OCI-LY1 (cell line): ENCODE measurements around the gene SSPN.
A peak's percentile ranks its signal among the peaks of the same experiment; 100 is the strongest.

Experiments
- H2AFZ ChIP-seq: fragments of 200-600 bp; sonication (generic), shearing (Covaris generic); 2 replicates; pipeline ENCODE4 v1.6.0; 2014; ENCODE audit warnings: antibody characterized with exemption, mild to moderate bottlenecking, low read length
- H3F3A ChIP-seq: fragments of 200-600 bp; sonication (generic), shearing (Covaris generic); 2 replicates; pipeline ENCODE4 v1.6.0; 2014; ENCODE audit warnings: mild to moderate bottlenecking, antibody characterized with exemption, low read length, moderate library complexity; ENCODE audit not compliant: insufficient read depth
- H3K27ac ChIP-seq: fragments of 200-600 bp; sonication (generic); 2 replicates; pipeline ENCODE4 v1.5.1; 2014; ENCODE audit warnings: low read length, mixed run types, mild to moderate bottlenecking, low read depth; ENCODE audit not compliant: poor library complexity, severe bottlenecking
- H3K27me3 ChIP-seq: fragments of 200-600 bp; sonication (generic); 2 replicates; pipeline ENCODE4 v1.6.0; 2014; ENCODE audit warnings: antibody characterized with exemption, mild to moderate bottlenecking, low read length, moderate library complexity; ENCODE audit not compliant: insufficient read depth
- H3K36me3 ChIP-seq: fragments of 200-600 bp; sonication (generic); 2 replicates; pipeline ENCODE4 v1.6.1; 2014; ENCODE audit warnings: mild to moderate bottlenecking, antibody characterized with exemption, low read length, moderate library complexity, mixed read lengths; ENCODE audit not compliant: insufficient read depth
- H3K4me1 ChIP-seq: fragments of 200-600 bp; sonication (generic); 2 replicates; pipeline ENCODE4 v1.5.1; 2014; ENCODE audit warnings: mild to moderate bottlenecking, low read length, moderate library complexity; ENCODE audit not compliant: insufficient read depth, severe bottlenecking
- H3K4me2 ChIP-seq: fragments of 200-600 bp; sonication (generic), shearing (Covaris generic); 2 replicates; pipeline ENCODE4 v1.6.1; 2014; ENCODE audit warnings: low read length
- H3K4me3 ChIP-seq: fragments of 200-600 bp; sonication (generic); 2 replicates; pipeline ENCODE4 v1.5.1; 2014; ENCODE audit warnings: low read length, low read depth, mild to moderate bottlenecking, mixed read lengths; ENCODE audit not compliant: poor library complexity, severe bottlenecking
- H3K79me2 ChIP-seq: fragments of 200-600 bp; shearing (Covaris generic); 2 replicates; pipeline ENCODE4 v1.6.1; 2016; ENCODE audit warnings: mixed run types, low read length, mixed read lengths; ENCODE audit not compliant: insufficient read depth
- H3K9ac ChIP-seq: fragments of 200-600 bp; sonication (generic), shearing (Covaris generic); 2 replicates; pipeline ENCODE4 v1.6.1; 2014; ENCODE audit warnings: mild to moderate bottlenecking, low read length, mixed read lengths
- H3K9me2 ChIP-seq: fragments of 200-600 bp; sonication (generic), shearing (Covaris generic); 2 replicates; pipeline ENCODE4 v1.6.1; 2014; ENCODE audit warnings: low read depth, mild to moderate bottlenecking, low read length, mixed read lengths
- H3K9me3 ChIP-seq: fragments of 200-600 bp; shearing (Covaris generic); 2 replicates; pipeline ENCODE4 v1.6.1; 2014; ENCODE audit warnings: low read length, mixed read lengths
- H4K20me1 ChIP-seq: fragments of 200-600 bp; sonication (generic), shearing (Covaris generic); 2 replicates; pipeline ENCODE4 v1.6.0; 2016; ENCODE audit warnings: mild to moderate bottlenecking, low read length; ENCODE audit not compliant: insufficient read depth
- EZH2 ChIP-seq: fragments of 200-600 bp; sonication (generic), shearing (Covaris generic); IDR thresholded peaks from 2 replicates; pipeline ENCODE4 v1.8.0; 2017; ENCODE audit warnings: borderline replicate concordance, mixed run types, mild to moderate bottlenecking, antibody characterized with exemption, low read length, moderate library complexity, mixed read lengths
- TF ChIP-seq, protein P1 (sequence below): fragments of 200-600 bp; sonication (generic), shearing (Covaris generic); IDR thresholded peaks from 2 replicates; pipeline ENCODE4 v1.5.1; 2017; ENCODE audit warnings: mild to moderate bottlenecking, antibody characterized with exemption, low read length, moderate library complexity, mixed read lengths

The SSPN gene

DNA sequence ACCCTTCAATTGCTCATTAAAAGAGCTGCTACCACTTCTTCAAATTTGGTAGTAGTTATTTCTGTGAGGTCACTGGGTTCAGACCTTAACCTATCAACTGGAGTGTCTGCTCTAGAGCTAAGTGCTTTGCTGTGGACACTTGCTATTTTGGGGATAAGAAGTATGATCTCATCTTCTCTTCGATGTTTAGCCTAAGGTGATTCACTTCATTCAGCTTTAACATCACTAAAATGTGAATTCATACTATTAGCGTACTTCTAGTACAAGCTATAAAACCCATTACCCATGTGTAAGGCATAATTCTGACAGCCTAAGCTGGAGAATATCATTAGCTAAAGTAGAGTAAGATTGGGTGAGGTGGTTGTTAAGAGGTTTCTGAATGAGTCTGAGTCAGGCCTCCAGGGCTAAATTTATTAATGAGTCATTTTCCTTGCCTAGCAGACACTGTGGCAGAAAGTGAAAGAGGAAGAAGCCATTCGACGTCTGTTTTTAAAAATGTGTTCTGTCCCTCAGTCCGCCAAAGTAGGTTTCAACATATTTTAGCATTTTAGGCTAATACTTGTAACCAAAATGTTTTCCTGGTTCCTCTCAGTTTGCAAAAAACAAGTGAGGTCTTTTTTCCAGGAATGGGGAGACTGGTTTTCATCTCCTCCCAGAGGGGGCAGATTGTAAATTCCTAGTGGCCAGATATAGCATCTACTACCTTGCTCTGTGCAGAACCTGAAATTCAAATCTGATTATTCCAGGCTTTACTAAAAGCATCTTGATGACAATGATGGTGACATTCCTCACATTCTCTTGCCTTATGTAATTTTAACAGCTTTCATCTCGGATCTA is 103.6 kb downstream of the SSPN start:
- Histone ChIP-seq H3K9ac (no peak overlapping the region), H4K20me1 (no peaks in the 10 kb centered on the region), H3K79me2 (no peaks in the 10 kb centered on the region), H3K4me3 (peak overlapping the region; percentile 36), H3K4me2 (peak overlapping the region; percentile 57), H3K27me3 (no peaks in the 10 kb centered on the region), H3K27ac (no peak overlapping the region), H3K36me3 (no peaks in the 10 kb centered on the region), H3F3A (no peaks in the 10 kb centered on the region), H2AFZ (peak overlapping the region; percentile 66; the same call in 1 of the 2 replicates), H3K9me3 (no peaks in the 10 kb centered on the region), H3K4me1 (peaks cover 14% of the 10 kb centered on the region), H3K9me2 (no peaks in the 10 kb centered on the region)
- TF ChIP-seq, protein P1, sequence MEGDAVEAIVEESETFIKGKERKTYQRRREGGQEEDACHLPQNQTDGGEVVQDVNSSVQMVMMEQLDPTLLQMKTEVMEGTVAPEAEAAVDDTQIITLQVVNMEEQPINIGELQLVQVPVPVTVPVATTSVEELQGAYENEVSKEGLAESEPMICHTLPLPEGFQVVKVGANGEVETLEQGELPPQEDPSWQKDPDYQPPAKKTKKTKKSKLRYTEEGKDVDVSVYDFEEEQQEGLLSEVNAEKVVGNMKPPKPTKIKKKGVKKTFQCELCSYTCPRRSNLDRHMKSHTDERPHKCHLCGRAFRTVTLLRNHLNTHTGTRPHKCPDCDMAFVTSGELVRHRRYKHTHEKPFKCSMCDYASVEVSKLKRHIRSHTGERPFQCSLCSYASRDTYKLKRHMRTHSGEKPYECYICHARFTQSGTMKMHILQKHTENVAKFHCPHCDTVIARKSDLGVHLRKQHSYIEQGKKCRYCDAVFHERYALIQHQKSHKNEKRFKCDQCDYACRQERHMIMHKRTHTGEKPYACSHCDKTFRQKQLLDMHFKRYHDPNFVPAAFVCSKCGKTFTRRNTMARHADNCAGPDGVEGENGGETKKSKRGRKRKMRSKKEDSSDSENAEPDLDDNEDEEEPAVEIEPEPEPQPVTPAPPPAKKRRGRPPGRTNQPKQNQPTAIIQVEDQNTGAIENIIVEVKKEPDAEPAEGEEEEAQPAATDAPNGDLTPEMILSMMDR = peak; percentile 23; the same call in 1 of the 2 replicates
- TF ChIP-seq EZH2 = no peak

DNA sequence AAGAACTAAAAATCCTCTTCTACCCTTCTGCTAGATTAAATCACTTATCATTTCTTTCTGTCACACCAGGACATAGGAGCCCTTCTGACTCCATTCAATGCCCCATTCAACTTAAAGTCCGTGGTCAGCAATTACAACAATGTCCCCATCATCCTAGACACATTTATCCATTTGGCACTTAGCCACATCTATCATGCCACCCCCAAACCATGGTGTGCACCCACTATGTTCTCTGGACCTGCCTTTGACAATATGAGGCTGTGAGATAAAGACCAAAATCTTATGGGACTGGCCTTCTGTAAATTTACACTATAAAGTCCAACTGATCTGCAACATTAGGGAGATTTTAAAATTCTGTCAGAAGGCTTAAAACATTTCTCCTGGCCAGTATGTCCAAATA is 104.4 kb downstream of the SSPN start:
- Histone ChIP-seq H3K9me2 (no peaks in the 10 kb centered on the region), H3K79me2 (no peaks in the 10 kb centered on the region), H3F3A (no peaks in the 10 kb centered on the region), H3K27ac (no peak overlapping the region), H3K4me3 (no peak overlapping the region), H2AFZ (no peak overlapping the region), H3K36me3 (no peaks in the 10 kb centered on the region), H3K27me3 (no peaks in the 10 kb centered on the region), H3K4me1 (peaks cover 14% of the 10 kb centered on the region), H3K9ac (no peak overlapping the region), H3K4me2 (peak overlapping the region; percentile 57; the same call in 1 of the 2 replicates), H3K9me3 (no peaks in the 10 kb centered on the region), H4K20me1 (no peaks in the 10 kb centered on the region)
- TF ChIP-seq, protein P1 = no peak
- TF ChIP-seq EZH2 = no peak
